ENCODE measurements around the gene SCARF2. TPM values are rescaled to one million over a fixed set of nuclear protein-coding genes. Genes with fewer than 3 reads are reported as not detected.

The SCARF2 gene
- total and polyA plus RNA-seq, 2 donors (not counting 1 experiment from before 2014, with no cell fraction given): 8.1 to 14.5 TPM

- Histone ChIP-seq H3K27me3 (ENCODE audit: control insufficient read depth, insufficient read depth, low read length) (no peaks in the 10 kb centered on the region), H3K4me1 (ENCODE audit: control insufficient read depth, extremely low read depth, insufficient read depth, low read length) (no peaks in the 10 kb centered on the region), H3K9ac (ENCODE audit: insufficient read depth, low read length) (no peak overlapping the region), H3K9me3 (ENCODE audit: control insufficient read depth, insufficient read depth, low read depth, low read length) (no peaks in the 10 kb centered on the region), H2AFZ (ENCODE audit: low read length) (no peak overlapping the region), H3K4me2 (ENCODE audit: extremely low read depth, insufficient read depth, low read length) (no peak overlapping the region), H4K20me1 (ENCODE audit: control insufficient read depth, extremely low read depth, insufficient read depth, low read length) (no peaks in the 10 kb centered on the region), H3K27ac (ENCODE audit: insufficient read depth, low read length) (no peak overlapping the region), H3K4me3 (replicated peaks in 1 of 4; ENCODE audit: control extremely low read depth in 1 of 4, insufficient read depth in 1 of 4, low read depth in 3 of 4, low read length in 4 of 4) (no peak overlapping the region), H3K79me2 (ENCODE audit: control insufficient read depth, insufficient read depth, low read length) (no peaks in the 10 kb centered on the region), H3K36me3 (ENCODE audit: control insufficient read depth, insufficient read depth, low read length) (peaks cover 12% of the 10 kb centered on the region)
- TF ChIP-seq CTCF (conservative IDR thresholded peaks at IDR 0.05 in 1 of 2, IDR thresholded peaks at IDR 0.05 in 1 of 2; ENCODE audit: low read depth in 1 of 2, low read length in 2 of 2): no peak
- no peak for TF ChIP-seq EZH2 (IDR thresholded peaks at IDR 0.05; ENCODE audit: low read length, missing control alignments)
- DNase-seq (ENCODE audit: low read depth in 2 of 2): no peak
These were observed 27.5 kb upstream of the SCARF2 start for GRCh38 chr22:20464912-20465758.

GRCh38 chr22:20464096-20464614, 26.5 kb upstream of the SCARF2 start:
- TF ChIP-seq EZH2 (IDR thresholded peaks at IDR 0.05; ENCODE audit: low read length, missing control alignments) (no peak), CTCF (conservative IDR thresholded peaks at IDR 0.05 in 1 of 2, IDR thresholded peaks at IDR 0.05 in 1 of 2; ENCODE audit: low read depth in 1 of 2, low read length in 2 of 2) (no peak)
- H3K4me1 ChIP-seq (ENCODE audit: control insufficient read depth, extremely low read depth, insufficient read depth, low read length): no peaks in the 10 kb centered on the region
- H3K36me3 ChIP-seq (ENCODE audit: control insufficient read depth, insufficient read depth, low read length): peaks cover 12% of the 10 kb centered on the region
- no peaks in the 10 kb centered on the region for H3K79me2 ChIP-seq (ENCODE audit: control insufficient read depth, insufficient read depth, low read length)
- no peaks in the 10 kb centered on the region for H3K27me3 ChIP-seq (ENCODE audit: control insufficient read depth, insufficient read depth, low read length)
- H3K9me3 ChIP-seq (ENCODE audit: control insufficient read depth, insufficient read depth, low read depth, low read length): no peaks in the 10 kb centered on the region
- H3K9ac ChIP-seq (ENCODE audit: insufficient read depth, low read length): no peak overlapping the region
- no peak overlapping the region for H3K4me2 ChIP-seq (ENCODE audit: extremely low read depth, insufficient read depth, low read length)
- no peak overlapping the region for H3K27ac ChIP-seq (ENCODE audit: insufficient read depth, low read length)
- H4K20me1 ChIP-seq (ENCODE audit: control insufficient read depth, extremely low read depth, insufficient read depth, low read length): no peaks in the 10 kb centered on the region
- H2AFZ ChIP-seq (ENCODE audit: low read length): no peak overlapping the region
- no peak overlapping the region for H3K4me3 ChIP-seq (replicated peaks in 1 of 4; ENCODE audit: control extremely low read depth in 1 of 4, insufficient read depth in 1 of 4, low read depth in 3 of 4, low read length in 4 of 4)
- no peak for DNase-seq (ENCODE audit: low read depth in 2 of 2)

GRCh38 chr22:20463324-20464095, 25.9 kb upstream of the SCARF2 start:
- Histone ChIP-seq H3K36me3 (ENCODE audit: control insufficient read depth, insufficient read depth, low read length) (peaks cover 12% of the 10 kb centered on the region), H2AFZ (ENCODE audit: low read length) (no peak overlapping the region), H3K4me2 (ENCODE audit: extremely low read depth, insufficient read depth, low read length) (no peak overlapping the region), H3K9me3 (ENCODE audit: control insufficient read depth, insufficient read depth, low read depth, low read length) (no peaks in the 10 kb centered on the region), H3K4me3 (replicated peaks in 1 of 4; ENCODE audit: control extremely low read depth in 1 of 4, insufficient read depth in 1 of 4, low read depth in 3 of 4, low read length in 4 of 4) (no peak overlapping the region), H3K27ac (ENCODE audit: insufficient read depth, low read length) (no peak overlapping the region), H3K9ac (ENCODE audit: insufficient read depth, low read length) (no peak overlapping the region), H3K79me2 (ENCODE audit: control insufficient read depth, insufficient read depth, low read length) (no peaks in the 10 kb centered on the region), H3K27me3 (ENCODE audit: control insufficient read depth, insufficient read depth, low read length) (no peaks in the 10 kb centered on the region), H4K20me1 (ENCODE audit: control insufficient read depth, extremely low read depth, insufficient read depth, low read length) (no peaks in the 10 kb centered on the region), H3K4me1 (ENCODE audit: control insufficient read depth, extremely low read depth, insufficient read depth, low read length) (no peaks in the 10 kb centered on the region)
- TF ChIP-seq CTCF (conservative IDR thresholded peaks at IDR 0.05 in 1 of 2, IDR thresholded peaks at IDR 0.05 in 1 of 2; ENCODE audit: low read depth in 1 of 2, low read length in 2 of 2) (no peak), EZH2 (IDR thresholded peaks at IDR 0.05; ENCODE audit: low read length, missing control alignments) (no peak)
- DNase-seq (ENCODE audit: low read depth in 2 of 2): no peak
